Inflammatory macrophage treated with lipopolysaccharide for 1 hour (primary cell): ENCODE results near the gene GTF2F1.
"Not testable (repeated sequence)": the region's sequence is repeated elsewhere in the genome, so short reads cannot be mapped to it uniquely, and the experiment has no call there.

Experiments used
- DNase-seq, 2 donors: peaks; one replicate each; pipeline ENCODE4 v3.0.0-alpha.2; 2020 to 2022

Gene GTF2F1

GRCh38 chr19:6354098-6354674 lies 38.8 kb downstream of the GTF2F1 start:
- DNase-seq, result peak in 1 of 2 donors; percentile 24

- DNase-seq, result no peak
Measured at GRCh38 chr19:6352381-6353165, 40.4 kb downstream of the GTF2F1 start.

DNA sequence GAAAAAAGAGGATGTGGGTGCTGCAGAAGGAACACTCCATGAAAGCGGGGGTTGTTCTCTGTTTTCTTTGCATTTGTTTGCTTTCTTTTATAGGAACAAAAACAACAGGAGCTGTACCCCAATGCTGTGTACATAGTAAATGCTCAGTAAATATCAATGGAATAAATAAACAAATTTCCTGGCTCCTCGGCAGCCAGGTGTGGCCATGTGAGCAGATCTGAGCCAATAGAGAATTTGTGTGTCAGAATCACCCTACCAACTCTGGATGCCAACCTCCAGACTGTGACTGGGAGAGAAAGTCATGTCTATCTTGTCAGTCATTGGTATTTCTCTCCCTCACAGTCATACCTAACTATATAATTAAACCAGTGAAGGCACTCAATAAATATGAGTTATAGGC lies 42.3 kb downstream of the GTF2F1 start:
- DNase-seq, result no peak

DNA sequence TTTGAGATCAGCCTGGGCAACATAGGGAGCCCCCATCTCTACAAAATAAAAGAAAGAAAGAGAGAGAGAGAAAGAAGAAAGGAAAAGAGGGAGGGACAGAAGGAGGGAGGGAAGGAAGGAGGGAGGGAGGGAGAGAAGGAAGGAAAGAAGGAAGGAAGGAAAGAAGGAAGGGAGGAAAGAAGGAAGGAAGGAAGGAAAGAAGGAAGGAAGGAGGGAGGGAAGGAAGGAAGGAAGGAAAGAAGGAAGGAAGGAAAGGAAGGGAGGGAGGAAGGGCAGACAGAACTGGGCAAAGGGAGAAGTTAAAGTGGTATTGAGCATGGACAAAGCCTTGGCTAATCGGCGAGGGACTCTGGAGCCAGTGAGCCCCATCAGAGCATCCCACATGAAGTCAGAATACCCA lies 43.7 kb downstream of the GTF2F1 start:
- DNase-seq, result not testable (repeated sequence)

- DNase-seq, result no peak
Measured at GRCh38 chr19:6343462-6343861, 49.5 kb downstream of the GTF2F1 start.

DNA sequence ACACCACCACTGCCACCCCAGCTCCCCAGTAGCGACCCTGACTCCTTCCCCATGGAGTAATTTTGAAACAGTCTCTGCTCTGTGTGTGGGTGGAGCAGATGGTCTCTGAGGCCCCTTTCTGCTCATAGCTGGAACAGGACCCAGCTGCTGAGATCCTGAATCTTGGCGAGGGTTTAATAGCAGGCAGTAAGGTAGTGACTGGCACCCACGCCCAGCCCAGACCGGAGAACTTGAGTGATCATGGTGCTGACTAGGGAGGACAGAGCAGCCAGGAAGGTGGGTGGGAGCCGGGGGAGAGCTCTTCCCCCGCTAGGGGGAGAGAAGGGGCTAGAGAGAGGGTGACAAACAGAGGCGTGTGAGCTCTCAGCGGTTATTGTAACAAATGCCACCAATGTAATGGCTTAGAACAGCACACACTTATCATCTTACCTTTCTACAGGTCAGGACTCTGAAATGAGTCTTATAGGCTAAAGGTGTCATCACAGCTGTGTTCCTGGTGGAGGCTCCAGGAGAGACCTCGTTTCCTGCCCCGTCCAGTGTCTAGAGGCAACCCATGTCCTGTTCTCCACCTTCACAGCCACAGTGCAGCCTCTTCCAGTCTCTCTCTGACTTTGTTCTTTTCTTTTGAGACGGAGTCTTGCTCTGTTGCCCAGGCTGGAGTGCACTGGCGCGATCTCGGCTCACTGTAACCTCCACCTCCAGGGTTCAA lies 52.3 kb downstream of the GTF2F1 start:
- no peak for DNase-seq

DNA sequence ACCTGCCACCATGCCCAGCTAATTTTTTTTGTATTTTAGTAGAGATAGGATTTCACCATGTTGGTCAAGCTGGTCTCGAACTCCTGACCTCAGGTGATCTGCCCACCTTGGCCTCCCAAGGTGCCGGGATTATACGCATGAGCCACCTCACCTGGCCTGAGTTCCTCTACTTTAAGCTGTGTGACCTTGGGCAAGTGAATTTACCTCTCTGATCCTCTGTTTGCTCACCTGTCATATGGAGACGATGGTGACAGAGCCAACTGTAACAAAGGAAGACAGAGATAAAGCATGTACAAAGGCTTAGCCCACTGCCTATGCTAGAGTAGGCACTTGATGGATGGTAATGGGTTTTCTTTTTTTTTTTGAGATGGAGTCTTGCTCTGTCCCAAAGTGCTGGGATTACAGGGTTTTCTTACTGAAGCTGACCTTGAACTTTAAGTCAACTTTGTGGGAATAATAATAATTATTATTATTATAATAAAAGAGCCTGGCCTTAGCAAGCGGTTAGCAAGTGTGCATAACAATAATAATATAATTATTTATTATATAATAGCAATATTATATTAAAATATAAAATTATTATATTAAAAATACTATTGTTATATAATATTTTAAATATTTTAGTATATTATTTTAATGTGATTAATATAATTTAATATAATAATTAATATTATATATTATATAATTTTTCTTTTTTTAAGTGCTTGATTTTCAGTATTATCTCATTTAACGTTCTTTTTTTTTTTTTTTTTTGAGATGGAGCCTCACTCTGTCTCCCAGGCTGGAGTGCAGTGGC lies 58.3 kb downstream of the GTF2F1 start:
- no peak for DNase-seq

GRCh38 chr19:6333439-6333838 lies 59.5 kb downstream of the GTF2F1 start, which contains the start of gene ACER1:
ACER1 (minus strand) TSS chr19:6333612; CDS start chr19:6333551, 61 bp downstream.
- no peak for DNase-seq
